Astrocyte of the spinal cord (primary cell): ENCODE measurements around the gene EGLN3.

Experiments used
- DNase-seq: peaks from one replicate; pipeline ENCODE4 v3.0.0; 2011; ENCODE audit warnings: low read depth, low spot score
- H3K4me3 ChIP-seq: 2 replicates; pipeline ENCODE4 v1.5.1; 2011; ENCODE audit warnings: low read depth, mild to moderate bottlenecking, low read length, moderate library complexity
- in situ Hi-C: cut with HindIII; loops from 2 replicates; pipeline ENCODE4 v1.10.0; 2017; ENCODE audit warnings: low sequenced_read_pairs
- TF ChIP-seq, protein P1 (sequence below): IDR thresholded peaks from 2 replicates; pipeline ENCODE4 v1.5.1; 2012; ENCODE audit warnings: low read depth, mild to moderate bottlenecking, low read length, inconsistent platforms

EGLN3 gene

DNA sequence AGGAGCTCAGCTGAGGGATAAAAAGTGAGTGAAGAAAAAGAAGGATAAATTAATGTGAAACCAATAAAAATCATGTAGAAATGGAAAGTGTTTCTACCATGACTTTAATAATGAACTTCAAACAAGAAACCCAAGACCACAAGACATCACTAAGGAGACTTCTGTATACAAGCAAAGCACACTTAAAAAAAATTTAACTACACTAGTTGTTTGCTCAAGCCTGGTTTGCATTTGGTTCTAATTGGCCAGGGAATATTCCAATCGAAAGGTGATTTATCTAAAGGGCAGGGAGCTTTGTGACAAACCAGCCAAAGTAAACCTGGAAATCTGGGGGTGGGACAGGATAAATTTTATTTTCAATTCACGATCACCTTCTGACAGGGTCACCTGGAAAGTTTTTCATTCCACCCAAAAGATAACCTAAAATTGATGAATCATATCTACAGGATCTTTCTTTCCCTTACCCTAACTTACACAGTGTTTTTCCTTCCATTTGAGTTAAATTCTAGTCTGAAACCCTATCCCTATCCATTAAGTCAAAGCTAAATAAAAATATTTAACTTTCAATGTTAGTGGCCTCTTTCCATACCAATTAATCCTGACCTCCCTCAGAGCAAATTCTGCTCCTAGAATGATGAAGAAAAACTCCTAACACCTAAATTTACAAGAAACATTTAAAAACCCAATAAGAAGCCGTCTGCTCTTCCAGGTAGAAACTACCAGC, 2.6 kb downstream of the EGLN3 start:
- no peak overlapping the region for H3K4me3 ChIP-seq
- DNase-seq, result no peak
- TF ChIP-seq, protein P1, sequence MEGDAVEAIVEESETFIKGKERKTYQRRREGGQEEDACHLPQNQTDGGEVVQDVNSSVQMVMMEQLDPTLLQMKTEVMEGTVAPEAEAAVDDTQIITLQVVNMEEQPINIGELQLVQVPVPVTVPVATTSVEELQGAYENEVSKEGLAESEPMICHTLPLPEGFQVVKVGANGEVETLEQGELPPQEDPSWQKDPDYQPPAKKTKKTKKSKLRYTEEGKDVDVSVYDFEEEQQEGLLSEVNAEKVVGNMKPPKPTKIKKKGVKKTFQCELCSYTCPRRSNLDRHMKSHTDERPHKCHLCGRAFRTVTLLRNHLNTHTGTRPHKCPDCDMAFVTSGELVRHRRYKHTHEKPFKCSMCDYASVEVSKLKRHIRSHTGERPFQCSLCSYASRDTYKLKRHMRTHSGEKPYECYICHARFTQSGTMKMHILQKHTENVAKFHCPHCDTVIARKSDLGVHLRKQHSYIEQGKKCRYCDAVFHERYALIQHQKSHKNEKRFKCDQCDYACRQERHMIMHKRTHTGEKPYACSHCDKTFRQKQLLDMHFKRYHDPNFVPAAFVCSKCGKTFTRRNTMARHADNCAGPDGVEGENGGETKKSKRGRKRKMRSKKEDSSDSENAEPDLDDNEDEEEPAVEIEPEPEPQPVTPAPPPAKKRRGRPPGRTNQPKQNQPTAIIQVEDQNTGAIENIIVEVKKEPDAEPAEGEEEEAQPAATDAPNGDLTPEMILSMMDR, result no peak
- in situ Hi-C loops, result no loop called here

DNA sequence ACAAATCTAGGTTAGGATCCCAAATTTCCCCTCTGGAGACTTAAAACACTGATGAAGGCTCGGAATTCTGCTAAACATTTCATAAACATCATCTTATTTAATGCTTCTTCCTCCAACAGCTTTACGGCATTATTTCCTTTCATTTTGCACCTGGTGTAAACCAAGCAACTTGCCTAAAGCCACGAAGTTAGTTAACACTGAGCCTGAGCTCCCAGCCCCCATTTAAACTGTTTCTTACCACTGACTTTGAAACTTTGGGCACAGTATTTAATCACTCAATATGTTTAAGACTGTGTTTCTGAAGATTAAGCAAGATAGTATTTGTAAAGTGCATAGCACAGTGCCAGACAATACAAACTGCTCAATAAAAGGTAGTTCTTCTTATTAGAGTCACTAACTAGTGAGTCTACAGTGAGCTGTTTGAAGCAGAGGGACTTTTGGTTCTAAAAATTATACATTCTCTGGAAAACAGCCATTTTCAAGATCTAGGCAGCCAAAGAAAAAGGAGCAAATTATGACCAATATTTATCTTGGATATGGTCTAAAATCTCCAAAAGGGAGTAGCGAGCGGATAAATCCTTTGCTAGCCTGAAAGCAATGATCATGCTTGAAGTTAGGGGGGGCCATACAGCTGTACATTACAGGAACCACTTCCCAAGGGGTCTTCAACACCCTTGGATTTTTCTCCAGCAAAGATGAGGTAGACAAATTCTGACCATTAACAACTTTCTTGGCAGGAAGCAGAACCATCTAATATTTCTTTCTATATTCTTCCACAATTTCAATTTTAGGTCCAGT, 4.0 kb downstream of the EGLN3 start:
- DNase-seq, result no peak
- H3K4me3 ChIP-seq, result no peak overlapping the region
- TF ChIP-seq, protein P1, result no peak
- in situ Hi-C loops, result no loop called here

DNA sequence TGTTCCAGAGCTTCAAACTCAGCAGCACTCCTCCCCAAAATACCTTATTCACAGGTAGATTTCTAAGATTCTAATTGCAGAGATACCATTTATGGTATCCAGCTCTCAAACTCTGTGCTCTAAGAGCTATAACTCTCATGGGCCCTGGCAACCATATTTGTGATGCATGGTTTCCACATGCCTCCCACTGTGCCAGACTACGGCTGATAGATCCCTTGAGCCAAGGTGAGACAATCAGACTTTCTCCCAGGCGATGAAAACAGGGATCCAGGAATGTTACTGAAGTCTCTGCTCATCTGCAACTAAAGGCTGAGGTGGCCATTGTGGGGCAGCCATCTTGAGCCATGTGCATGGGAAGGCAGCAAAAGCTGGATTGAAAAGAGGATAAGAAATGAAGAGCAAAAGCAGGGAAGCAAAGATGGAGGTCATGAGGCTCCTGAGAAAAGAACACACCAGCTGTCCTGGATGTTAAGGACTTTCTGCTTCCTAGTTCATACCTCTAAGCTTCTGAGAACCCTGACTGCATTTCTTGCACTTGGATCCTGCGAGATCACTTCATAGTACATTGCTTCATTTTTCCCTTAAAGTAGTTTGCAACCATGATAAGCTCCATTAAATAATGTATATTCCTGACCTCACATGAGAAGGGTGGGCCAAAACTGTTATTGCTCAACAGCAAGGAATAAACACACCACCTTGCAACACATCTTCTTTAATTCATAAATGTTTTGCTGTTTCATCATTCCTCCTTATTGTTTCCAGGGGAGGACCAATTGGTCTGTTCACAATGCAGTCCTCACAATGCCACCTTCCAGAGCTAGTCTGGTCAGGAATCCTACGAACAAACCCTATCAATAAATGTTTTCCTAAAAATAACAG, 5.4 kb downstream of the EGLN3 start:
- in situ Hi-C loops, result no loop called here
- no peak for DNase-seq
- TF ChIP-seq, protein P1, result no peak
- H3K4me3 ChIP-seq, result no peak overlapping the region

DNA sequence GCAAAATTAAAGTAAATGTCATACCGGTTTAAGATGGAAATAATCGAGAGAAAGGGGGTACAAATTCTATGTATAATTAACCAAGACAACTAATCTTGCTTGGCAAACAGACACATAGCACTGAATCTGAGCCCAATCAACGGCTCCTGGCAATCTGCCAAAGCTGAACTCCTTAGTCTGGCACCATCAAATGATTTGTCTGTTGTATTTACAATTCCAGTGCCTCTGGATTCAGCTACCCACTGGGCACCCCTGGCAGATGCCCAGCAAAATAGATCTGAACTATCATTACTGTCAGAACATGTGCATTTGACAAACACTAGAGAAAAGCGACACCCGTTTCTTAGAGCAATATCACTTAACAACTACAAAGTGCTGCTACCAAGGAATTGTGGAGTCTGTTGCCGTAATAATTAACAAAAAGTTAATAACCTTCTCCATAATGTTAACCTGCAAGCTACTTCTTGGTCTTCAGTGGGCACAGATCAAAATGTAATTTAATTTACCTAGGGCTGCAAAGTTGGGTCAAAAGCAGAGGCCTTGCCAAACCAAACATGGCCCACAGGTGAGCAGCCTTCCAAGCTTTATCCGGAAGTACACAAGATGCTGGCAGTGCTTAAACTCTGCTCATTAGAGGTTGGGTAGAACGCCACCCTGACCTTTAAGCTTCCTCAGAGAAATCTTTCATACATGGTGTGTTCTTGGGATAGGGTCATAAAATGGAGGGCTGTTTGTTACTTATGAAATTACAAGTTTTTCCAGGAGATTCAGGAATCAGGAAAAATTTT, 7.6 kb downstream of the EGLN3 start:
- no peak overlapping the region for H3K4me3 ChIP-seq
- TF ChIP-seq, protein P1, result no peak
- DNase-seq, result no peak
- in situ Hi-C loops, result no loop called here

DNA sequence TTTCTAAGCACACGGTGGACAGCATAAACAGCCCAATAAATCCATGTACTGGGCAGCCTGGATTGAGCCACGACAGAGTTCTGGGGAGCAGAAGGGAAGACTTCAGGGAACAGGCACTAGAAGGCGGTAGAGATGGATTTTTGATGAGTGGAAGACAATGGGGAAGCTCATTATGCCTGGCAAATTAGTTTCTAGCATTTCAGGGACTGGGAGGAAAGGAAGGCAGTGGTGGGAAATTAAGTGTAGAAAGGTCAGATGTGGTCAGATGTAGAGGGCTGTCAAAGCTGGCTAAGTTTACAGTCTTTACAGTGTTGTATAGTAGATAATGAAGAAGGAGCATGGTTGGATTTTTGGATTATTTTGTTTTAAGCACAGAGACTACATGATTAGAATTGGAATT, 9.2 kb downstream of the EGLN3 start:
- TF ChIP-seq, protein P1, result no peak
- H3K4me3 ChIP-seq, result no peak overlapping the region
- in situ Hi-C loops, result no loop called here
- no peak for DNase-seq
